ENCODE results near the gene ZBTB24. TPM values are rescaled to one million over a fixed set of nuclear protein-coding genes. Genes with fewer than 3 reads are reported as not detected.

The ZBTB24 gene
- total RNA-seq, 1 donor from 2014 or later, result 11.4 TPM

GRCh38 chr6:109452181-109452580 lies 30.8 kb downstream of the ZBTB24 start:
- DNase-seq (ENCODE audit: low spot score, unreplicated experiment), result no peak
- no peaks in the 10 kb centered on the region for H3K9me3 Mint-ChIP-seq (ENCODE audit: low read depth)
- no peak for TF ChIP-seq CTCF (IDR thresholded peaks at IDR 0.05; ENCODE audit: unreplicated experiment)
- H3K27ac Mint-ChIP-seq, result peak overlapping the region; percentile 80
- H3K27me3 Mint-ChIP-seq, result peaks cover under 1% of the 10 kb centered on the region
- peaks cover 7% of the 10 kb centered on the region for H3K36me3 Mint-ChIP-seq (ENCODE audit: insufficient read depth)
- H3K4me1 Mint-ChIP-seq (ENCODE audit: low read depth), result peaks cover 5% of the 10 kb centered on the region
- H3K4me3 Mint-ChIP-seq (ENCODE audit: low read depth), result no peak overlapping the region

GRCh38 chr6:109451376-109451775 lies 31.6 kb downstream of the ZBTB24 start:
- Mint-ChIP-seq H3K27ac (no peak overlapping the region), H3K27me3 (no peaks in the 10 kb centered on the region), H3K4me3 (ENCODE audit: low read depth) (no peak overlapping the region), H3K4me1 (ENCODE audit: low read depth) (peaks cover 2% of the 10 kb centered on the region), H3K36me3 (ENCODE audit: insufficient read depth) (peaks cover 10% of the 10 kb centered on the region), H3K9me3 (ENCODE audit: low read depth) (no peaks in the 10 kb centered on the region)
- DNase-seq (ENCODE audit: low spot score, unreplicated experiment), result no peak
- TF ChIP-seq CTCF (IDR thresholded peaks at IDR 0.05; ENCODE audit: unreplicated experiment), result no peak

- DNase-seq (ENCODE audit: low spot score, unreplicated experiment), result no peak
- Mint-ChIP-seq H3K4me3 (ENCODE audit: low read depth) (no peak overlapping the region), H3K4me1 (ENCODE audit: low read depth) (no peaks in the 10 kb centered on the region), H3K27me3 (no peaks in the 10 kb centered on the region), H3K36me3 (ENCODE audit: insufficient read depth) (peaks cover 14% of the 10 kb centered on the region), H3K9me3 (ENCODE audit: low read depth) (no peaks in the 10 kb centered on the region), H3K27ac (no peak overlapping the region)
- TF ChIP-seq CTCF (IDR thresholded peaks at IDR 0.05; ENCODE audit: unreplicated experiment), result no peak
These were observed 32.2 kb downstream of the ZBTB24 start for GRCh38 chr6:109450801-109451200.

- TF ChIP-seq CTCF (IDR thresholded peaks at IDR 0.05; ENCODE audit: unreplicated experiment), result no peak
- Mint-ChIP-seq H3K4me3 (ENCODE audit: low read depth) (no peak overlapping the region), H3K36me3 (ENCODE audit: insufficient read depth) (peaks cover 17% of the 10 kb centered on the region), H3K27me3 (no peaks in the 10 kb centered on the region), H3K9me3 (ENCODE audit: low read depth) (no peaks in the 10 kb centered on the region), H3K4me1 (ENCODE audit: low read depth) (no peaks in the 10 kb centered on the region), H3K27ac (no peak overlapping the region)
- DNase-seq (ENCODE audit: low spot score, unreplicated experiment), result no peak
These were observed 33.0 kb downstream of the ZBTB24 start for GRCh38 chr6:109449795-109450673.

- DNase-seq (ENCODE audit: low spot score, unreplicated experiment), result no peak
- no peak overlapping the region for H3K27ac Mint-ChIP-seq
- no peaks in the 10 kb centered on the region for H3K4me1 Mint-ChIP-seq (ENCODE audit: low read depth)
- TF ChIP-seq CTCF (IDR thresholded peaks at IDR 0.05; ENCODE audit: unreplicated experiment), result no peak
- no peaks in the 10 kb centered on the region for H3K9me3 Mint-ChIP-seq (ENCODE audit: low read depth)
- H3K4me3 Mint-ChIP-seq (ENCODE audit: low read depth), result no peak overlapping the region
- no peaks in the 10 kb centered on the region for H3K27me3 Mint-ChIP-seq
- peaks cover 17% of the 10 kb centered on the region for H3K36me3 Mint-ChIP-seq (ENCODE audit: insufficient read depth)
These were observed 33.8 kb downstream of the ZBTB24 start for GRCh38 chr6:109449064-109449794.

Data from progenitor cell of endocrine pancreas (in vitro differentiated cells).